HCT116 (cell line): ENCODE data around the gene CREBBP. TPM values are rescaled to one million over a fixed set of nuclear protein-coding genes. Genes with fewer than 3 reads are reported as not detected.

ENCODE experiments used
- ATAC-seq: fragments of 200-7000 bp; cut with Tn5 transposase; 2 replicates; pipeline ENCODE4 v1.9.1; 2020; ENCODE audit warnings: mild to moderate bottlenecking, moderate library complexity
- BruUV-seq: library from RNA; stranded (reverse); fragments of 400-500 nt; replicated peaks from 2 replicates; lab custom pipeline; 2021; lab: Mats Ljungman, UMichigan
- CTCF ChIA-PET: fragments of 300-600 bp; sonication (Branson Sonifier 250); formaldehyde crosslinking; loops from one replicate; lab custom pipeline; 2021; ENCODE audit warnings: antibody characterized with exemption; lab: Charles Lee
- POLR2A ChIA-PET: fragments of 300-600, 350-600 bp; sonication (Branson Sonifier 250); formaldehyde crosslinking; loops from one replicate; lab custom pipeline; 2021; ENCODE audit warnings: antibody characterized with exemption; lab: Charles Lee
- RAD21 ChIA-PET, 2 experiments: fragments of 300-600 bp; sonication (Branson Sonifier 250); formaldehyde crosslinking; loops; one replicate each; lab custom pipeline; 2023; ENCODE audit warnings: low total read pairs in 2 of 2; ENCODE audit not compliant: uncharacterized antibody in 2 of 2, unreplicated experiment in 2 of 2, low non-redundant PET in 1 of 2; lab: Charles Lee
- DNase-seq: peaks from one replicate; pipeline ENCODE4 v3.0.0-alpha.2; 2010; ENCODE audit warnings: low read depth, low spot score
- H2AFZ ChIP-seq: fragments of 200-600 bp; shearing (Covaris generic), sonication (generic); 2 replicates; pipeline ENCODE4 v1.6.1; 2017; ENCODE audit warnings: low read depth, mixed run types, mixed read lengths, antibody characterized with exemption, low read length; ENCODE audit not compliant: poor library complexity, severe bottlenecking
- H3K27ac ChIP-seq: 2 replicates; pipeline ENCODE4 v1.5.1; 2012; ENCODE audit warnings: low read depth, low read length
- H3K27me3 ChIP-seq: fragments of 200-600 bp; sonication (generic); 2 replicates; pipeline ENCODE4 v1.6.1; 2016; ENCODE audit warnings: mixed run types, low read length, mixed read lengths; ENCODE audit not compliant: insufficient read depth
- H3K36me3 ChIP-seq, 2 experiments: fragments of 200-500 bp in 1 of 2; fragments of 200-600 bp in 1 of 2; sonication (Bioruptor generic) in 1 of 2; sonication (generic) in 1 of 2; 2 replicates each; pipeline versions ENCODE4 v1.5.1 to v1.6.1; 2014 to 2016; ENCODE audit warnings: low read length in 2 of 2, inconsistent platforms in 1 of 2, mixed read lengths in 1 of 2, mixed run types in 1 of 2; ENCODE audit not compliant: insufficient read depth in 2 of 2, control insufficient read depth in 1 of 2
- H3K4me1 ChIP-seq, 2 experiments: fragments of 200-600 bp in 1 of 2; sonication (generic) in 1 of 2; 2 replicates each; pipeline versions ENCODE4 v1.5.1 to v1.6.1; 2012 to 2017; ENCODE audit warnings: low read length in 2 of 2, inconsistent platforms in 1 of 2, mild to moderate bottlenecking in 1 of 2, mixed read lengths in 1 of 2, mixed run types in 1 of 2, moderate library complexity in 1 of 2; ENCODE audit not compliant: insufficient read depth in 2 of 2, control insufficient read depth in 1 of 2
- H3K4me2 ChIP-seq: fragments of 200-600 bp; sonication (generic); 2 replicates; pipeline ENCODE4 v1.6.1; 2017; ENCODE audit warnings: mixed run types, low read length, mixed read lengths
- H3K4me3 ChIP-seq, 2 experiments: fragments of 200-600 bp in 1 of 2; sonication (generic) in 1 of 2; replicated peaks in 1 of 2; 2 replicates each; pipeline ENCODE4 v1.5.1; 2011 to 2016; ENCODE audit warnings: low read length in 2 of 2, control low read depth in 1 of 2, low read depth in 1 of 2, mild to moderate bottlenecking in 1 of 2, mixed read lengths in 1 of 2, mixed run types in 1 of 2
- H3K79me2 ChIP-seq: fragments of 200-600 bp; sonication (generic); 2 replicates; pipeline ENCODE4 v1.6.1; 2017; ENCODE audit warnings: mild to moderate bottlenecking, mixed run types, low read length, moderate library complexity, mixed read lengths; ENCODE audit not compliant: insufficient read depth
- H3K9ac ChIP-seq: fragments of 200-600 bp; sonication (generic); 2 replicates; pipeline ENCODE4 v1.6.1; 2016; ENCODE audit warnings: low read length, mixed read lengths
- H3K9me2 ChIP-seq: fragments of 200-600 bp; sonication (generic), shearing (Covaris generic); 2 replicates; pipeline ENCODE4 v1.6.1; 2017; ENCODE audit warnings: mixed run types, mild to moderate bottlenecking, moderate library complexity; ENCODE audit not compliant: insufficient read depth
- H3K9me3 ChIP-seq, 2 experiments: fragments of 200-500 bp in 1 of 2; fragments of 200-600 bp in 1 of 2; sonication (Bioruptor generic) in 1 of 2; sonication (generic) in 1 of 2; 2 replicates each; pipeline ENCODE4 v1.6.1; 2014 to 2017; ENCODE audit warnings: low read length in 2 of 2, mixed read lengths in 2 of 2, inconsistent platforms in 1 of 2, low read depth in 1 of 2, mild to moderate bottlenecking in 1 of 2, mixed run types in 1 of 2, moderate library complexity in 1 of 2; ENCODE audit not compliant: control insufficient read depth in 1 of 2, insufficient read depth in 1 of 2
- H4K20me1 ChIP-seq: fragments of 200-600 bp; sonication (generic), shearing (Covaris generic); 2 replicates; pipeline ENCODE4 v1.6.1; 2017; ENCODE audit warnings: mixed run types, mild to moderate bottlenecking, moderate library complexity; ENCODE audit not compliant: insufficient read depth
- CTCF ChIP-seq, 3 experiments: fragments of 200-600 bp in 1 of 3; sonication (generic) in 1 of 3; IDR thresholded peaks in 2 of 3; conservative IDR thresholded peaks in 1 of 3; 2 replicates each; pipeline ENCODE4 v1.5.1; 2012 to 2017; ENCODE audit warnings: low read depth in 2 of 3, low read length in 2 of 3, antibody characterized with exemption in 1 of 3, borderline replicate concordance in 1 of 3, control low read depth in 1 of 3, mild to moderate bottlenecking in 1 of 3, mixed read lengths in 1 of 3, mixed run types in 1 of 3, moderate library complexity in 1 of 3; ENCODE audit not compliant: insufficient read depth in 1 of 3
- EZH2 ChIP-seq: fragments of 200-600 bp; sonication (generic); IDR thresholded peaks from 2 replicates; pipeline ENCODE4 v1.6.1; 2017; ENCODE audit warnings: antibody characterized with exemption, mixed run types
- JUND ChIP-seq: IDR thresholded peaks from 2 replicates; pipeline ENCODE4 v1.6.1; 2012
- MAX ChIP-seq: IDR thresholded peaks from 2 replicates; pipeline ENCODE4 v1.6.1; 2012
- REST ChIP-seq: IDR thresholded peaks from 2 replicates; pipeline ENCODE4 v1.6.1; 2012; ENCODE audit warnings: low read depth
- ZBTB33 ChIP-seq: IDR thresholded peaks from 2 replicates; pipeline ENCODE4 v1.6.1; 2011; ENCODE audit warnings: mild to moderate bottlenecking, low read length, moderate library complexity; ENCODE audit not compliant: insufficient replicate concordance; ENCODE audit errors: extremely low read depth
- intact Hi-C: fragments of 100-400 bp; cut with micrococcal nuclease; formaldehyde crosslinking; loops from 2 replicates; pipeline ENCODE4 v1.10.0; 2022
- total RNA-seq: library from RNA; stranded (reverse); gene quantifications from one replicate; pipeline ENCODE4 v1.2.1, GENCODE V29; 2021; ENCODE audit not compliant: unreplicated experiment

CREBBP gene
- total RNA-seq, 1 experiment from 2014 or later = 42.7 TPM

- no peaks in the 10 kb centered on the region for H3K9me3 ChIP-seq
- no TSS peak for BruUV-seq
- H3K9me2 ChIP-seq = no peaks in the 10 kb centered on the region
- no peak overlapping the region for H2AFZ ChIP-seq
- H3K9ac ChIP-seq = no peak overlapping the region
- H3K4me2 ChIP-seq = no peak overlapping the region
- H3K4me3 ChIP-seq = no peak overlapping the region
- POLR2A ChIA-PET = no interaction called here
- H4K20me1 ChIP-seq = no peaks in the 10 kb centered on the region
- TF ChIP-seq JUND (no peak), ZBTB33 (no peak), EZH2 (no peak), REST (no peak), CTCF (IDR thresholded peaks at IDR 0.05 in 2 of 3, conservative IDR thresholded peaks at IDR 0.05 in 1 of 3; ENCODE audit: borderline replicate concordance in 1 of 3, insufficient read depth in 1 of 3, low read depth in 2 of 3, low read length in 2 of 3) (no peak), MAX (no peak)
- intact Hi-C loops = no loop called here
- H3K79me2 ChIP-seq = no peaks in the 10 kb centered on the region
- no peak for ATAC-seq
- DNase-seq = no peak
- no peaks in the 10 kb centered on the region for H3K27me3 ChIP-seq
- CTCF ChIA-PET = no interaction called here
- H3K4me1 ChIP-seq = no peaks in the 10 kb centered on the region
- peaks cover 29 to 30% of the 10 kb centered on the region in 2 experiments; a peak in 3 of 4 replicates for H3K36me3 ChIP-seq
- RAD21 ChIA-PET = no interaction called here
- H3K27ac ChIP-seq = no peak overlapping the region
Observed at GRCh38 chr16:3739636-3740035, 140.9 kb downstream of the CREBBP start.
